ENCODE measurements around the gene PNLIPRP2.
A peak's percentile ranks its signal among the peaks of the same experiment; 100 is the strongest.

The PNLIPRP2 gene

GRCh38 chr10:116654816-116655215, 34.1 kb downstream of the PNLIPRP2 start:
- DNase-seq (ENCODE audit: insufficient read length, low spot score), result no peak
- TF ChIP-seq CTCF (IDR thresholded peaks at IDR 0.05; ENCODE audit: insufficient read depth, missing control alignments), result peak; percentile 6

GRCh38 chr10:116655568-116655967, 34.8 kb downstream of the PNLIPRP2 start:
- DNase-seq (ENCODE audit: insufficient read length, low spot score) (no peak), FAIRE-seq (no peak)
- no peak for TF ChIP-seq CTCF (IDR thresholded peaks at IDR 0.05; ENCODE audit: insufficient read depth, missing control alignments)

More at GRCh38 chr10:116654816-116655215, 34.1 kb downstream of the PNLIPRP2 start:
- no peak for FAIRE-seq

GRCh38 chr10:116656044-116656443, 35.3 kb downstream of the PNLIPRP2 start:
- no peak for DNase-seq (ENCODE audit: insufficient read length, low spot score)
- FAIRE-seq, result no peak
- TF ChIP-seq CTCF (IDR thresholded peaks at IDR 0.05; ENCODE audit: insufficient read depth, missing control alignments), result no peak

GRCh38 chr10:116657863-116658551, 37.3 kb downstream of the PNLIPRP2 start:
- TF ChIP-seq CTCF (IDR thresholded peaks at IDR 0.05; ENCODE audit: insufficient read depth, missing control alignments), result no peak
- no peak for FAIRE-seq
- DNase-seq (ENCODE audit: insufficient read length, low spot score), result no peak

- no peak for TF ChIP-seq CTCF (IDR thresholded peaks at IDR 0.05; ENCODE audit: insufficient read depth, missing control alignments)
- DNase-seq (ENCODE audit: insufficient read length, low spot score) (no peak), FAIRE-seq (no peak)
Observed at GRCh38 chr10:116659049-116659670, 38.4 kb downstream of the PNLIPRP2 start.

GRCh38 chr10:116660860-116661259, 40.1 kb downstream of the PNLIPRP2 start:
- DNase-seq (ENCODE audit: insufficient read length, low spot score) (no peak), FAIRE-seq (no peak)
- TF ChIP-seq CTCF (IDR thresholded peaks at IDR 0.05; ENCODE audit: insufficient read depth, missing control alignments), result no peak

- FAIRE-seq, result no peak
- DNase-seq (ENCODE audit: insufficient read length, low spot score), result no peak
- TF ChIP-seq CTCF (IDR thresholded peaks at IDR 0.05; ENCODE audit: insufficient read depth, missing control alignments), result no peak
Observed at GRCh38 chr10:116663342-116663741, 42.6 kb downstream of the PNLIPRP2 start.

Data from D721Med (cell line).